DND-41 (cell line): ENCODE data around the gene AKT1.

Source experiments
- EZH2 ChIP-seq: IDR thresholded peaks from 3 replicates; pipeline ENCODE4 v1.6.1; 2012; ENCODE audit warnings: borderline replicate concordance, low read depth, mild to moderate bottlenecking, moderate library complexity, low read length, inconsistent platforms; ENCODE audit not compliant: severe bottlenecking
- TF ChIP-seq, protein P1 (sequence below): IDR thresholded peaks from 2 replicates; pipeline ENCODE4 v1.5.1; 2012; ENCODE audit warnings: borderline replicate concordance, low read length, moderate library complexity, mild to moderate bottlenecking; ENCODE audit not compliant: poor library complexity, severe bottlenecking; ENCODE audit errors: extremely low read depth

DNA sequence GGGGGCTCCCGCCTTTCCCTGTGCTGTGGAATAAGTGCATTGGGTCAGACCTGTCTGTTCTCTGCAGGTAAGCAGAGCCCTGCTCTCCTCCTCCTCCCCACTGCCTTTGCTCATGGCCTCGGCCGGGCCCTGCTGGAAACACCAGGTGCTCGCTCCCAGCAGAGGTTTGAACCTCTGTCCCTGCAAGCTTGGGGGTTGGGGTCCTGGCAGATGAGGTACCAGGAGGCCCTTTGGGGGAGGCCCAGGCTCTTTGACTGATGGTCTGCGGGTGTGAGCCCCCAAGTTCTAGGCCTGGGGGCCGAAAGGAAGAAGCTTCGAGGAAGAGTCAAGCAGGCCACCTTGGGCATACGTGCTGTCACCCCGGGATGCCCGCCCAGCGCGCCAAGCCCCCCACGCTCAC is 47.5 kb upstream of the AKT1 start:
- TF ChIP-seq, protein P1, sequence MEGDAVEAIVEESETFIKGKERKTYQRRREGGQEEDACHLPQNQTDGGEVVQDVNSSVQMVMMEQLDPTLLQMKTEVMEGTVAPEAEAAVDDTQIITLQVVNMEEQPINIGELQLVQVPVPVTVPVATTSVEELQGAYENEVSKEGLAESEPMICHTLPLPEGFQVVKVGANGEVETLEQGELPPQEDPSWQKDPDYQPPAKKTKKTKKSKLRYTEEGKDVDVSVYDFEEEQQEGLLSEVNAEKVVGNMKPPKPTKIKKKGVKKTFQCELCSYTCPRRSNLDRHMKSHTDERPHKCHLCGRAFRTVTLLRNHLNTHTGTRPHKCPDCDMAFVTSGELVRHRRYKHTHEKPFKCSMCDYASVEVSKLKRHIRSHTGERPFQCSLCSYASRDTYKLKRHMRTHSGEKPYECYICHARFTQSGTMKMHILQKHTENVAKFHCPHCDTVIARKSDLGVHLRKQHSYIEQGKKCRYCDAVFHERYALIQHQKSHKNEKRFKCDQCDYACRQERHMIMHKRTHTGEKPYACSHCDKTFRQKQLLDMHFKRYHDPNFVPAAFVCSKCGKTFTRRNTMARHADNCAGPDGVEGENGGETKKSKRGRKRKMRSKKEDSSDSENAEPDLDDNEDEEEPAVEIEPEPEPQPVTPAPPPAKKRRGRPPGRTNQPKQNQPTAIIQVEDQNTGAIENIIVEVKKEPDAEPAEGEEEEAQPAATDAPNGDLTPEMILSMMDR: no peak
- TF ChIP-seq EZH2: no peak
